NCI-H446 (cell line): Measurements from ENCODE around the gene PSPH.

Experiments
- DNase-seq, 2 experiments: peaks; one replicate each; lab custom pipeline; 2025; lab: John Stamatoyannopoulos, UW

Gene PSPH

DNA sequence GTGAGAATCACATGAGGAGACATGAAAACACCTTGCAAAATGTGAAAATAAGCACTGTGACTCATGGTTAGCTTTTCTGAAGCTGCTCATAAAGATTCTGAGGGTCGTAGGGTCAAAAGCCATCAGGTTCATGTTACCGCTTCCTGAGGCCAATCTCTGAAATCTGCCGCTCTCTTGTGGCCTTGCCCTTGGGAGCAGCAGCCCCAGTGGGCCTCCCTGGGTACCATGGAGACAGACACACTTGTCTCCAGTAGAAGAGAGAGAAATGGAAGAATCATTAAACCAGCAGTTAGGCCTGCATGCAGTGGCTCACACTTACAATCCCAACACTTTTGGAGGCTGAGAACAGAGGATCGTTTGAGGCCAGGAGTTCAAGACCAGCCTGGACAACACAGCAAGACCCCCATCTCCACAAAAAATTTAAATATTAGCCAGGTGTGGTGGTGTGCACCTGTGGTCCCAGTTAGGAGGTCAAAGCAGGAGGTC is 44.0 kb downstream of the PSPH start:
- DNase-seq = no peak

- DNase-seq = no peak
Observed at GRCh38 chr7:56003749-56004148, 47.5 kb downstream of the PSPH start.

- no peak for DNase-seq
Observed at GRCh38 chr7:55996856-55997500, 54.3 kb downstream of the PSPH start.

- DNase-seq = no peak
Observed at GRCh38 chr7:55992346-55992745, 58.9 kb downstream of the PSPH start.

GRCh38 chr7:55983537-55983936 is 67.7 kb downstream of the PSPH start:
- no peak for DNase-seq

DNA sequence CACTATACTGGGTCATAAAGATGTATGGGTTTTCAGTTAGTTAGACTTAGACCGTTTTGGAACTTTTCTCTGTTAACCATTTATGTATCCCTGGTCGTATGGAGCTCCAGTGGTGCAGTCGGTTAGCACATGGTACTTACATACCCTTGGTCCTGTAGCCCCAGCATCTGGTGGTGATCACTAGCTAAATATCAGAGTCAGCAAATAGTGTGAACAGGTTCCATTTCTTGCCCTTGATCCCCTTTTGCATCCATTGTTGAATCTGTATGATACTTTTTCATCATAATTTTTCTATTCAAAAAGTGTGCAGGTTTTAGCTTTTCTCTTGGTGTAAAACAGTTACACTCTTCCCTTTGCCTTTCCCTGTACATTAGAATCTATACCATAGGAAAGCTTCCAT is 71.0 kb downstream of the PSPH start:
- no peak for DNase-seq

DNA sequence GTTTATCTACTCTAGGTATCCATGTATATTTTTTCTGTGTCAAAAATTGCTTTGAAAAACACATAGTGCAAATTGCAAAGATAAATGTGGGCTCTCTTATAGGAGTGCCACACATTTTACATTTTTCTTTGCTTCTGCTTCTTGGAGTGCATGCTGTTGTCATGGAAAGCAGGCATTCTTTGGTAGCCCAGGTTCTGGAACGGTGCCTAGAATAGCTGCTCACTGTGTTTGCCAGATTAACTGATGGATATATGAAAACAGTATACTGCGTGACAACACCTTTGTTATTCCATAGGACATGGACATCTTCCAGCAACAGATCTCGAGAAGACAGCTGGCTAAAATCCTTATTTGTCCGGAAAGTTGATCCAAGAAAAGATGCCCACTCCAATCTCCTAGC is 73.4 kb downstream of the PSPH start:
- peak; percentile 81 to 82 for DNase-seq

GRCh38 chr7:55975988-55976633 is 75.1 kb downstream of the PSPH start:
- DNase-seq = no peak

DNA sequence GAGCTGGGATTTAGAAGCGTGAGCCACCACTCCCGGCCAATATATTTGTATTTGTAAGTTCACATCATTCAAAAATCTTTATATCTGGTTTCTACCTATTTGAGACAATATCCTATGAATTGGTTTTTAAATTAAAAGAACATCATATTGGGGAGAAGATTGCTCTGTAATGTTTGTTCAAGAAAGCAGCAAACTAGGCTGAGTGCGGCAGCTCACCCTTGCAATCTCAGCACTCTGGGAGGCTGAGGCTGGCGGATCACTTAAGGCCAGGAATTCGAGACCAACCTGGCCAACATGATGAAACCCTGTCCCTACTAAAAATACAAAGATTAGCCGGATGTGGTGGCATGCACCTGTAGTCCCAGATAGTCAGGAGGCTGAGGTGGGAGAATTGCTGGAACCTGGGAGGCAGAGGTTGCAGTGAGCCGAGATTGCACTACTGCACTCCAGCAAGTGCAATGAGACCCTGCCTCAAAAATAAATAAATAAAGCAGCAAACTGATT is 77.4 kb downstream of the PSPH start:
- no peak for DNase-seq

GRCh38 chr7:55970978-55971377 is 80.3 kb downstream of the PSPH start:
- DNase-seq = no peak

DNA sequence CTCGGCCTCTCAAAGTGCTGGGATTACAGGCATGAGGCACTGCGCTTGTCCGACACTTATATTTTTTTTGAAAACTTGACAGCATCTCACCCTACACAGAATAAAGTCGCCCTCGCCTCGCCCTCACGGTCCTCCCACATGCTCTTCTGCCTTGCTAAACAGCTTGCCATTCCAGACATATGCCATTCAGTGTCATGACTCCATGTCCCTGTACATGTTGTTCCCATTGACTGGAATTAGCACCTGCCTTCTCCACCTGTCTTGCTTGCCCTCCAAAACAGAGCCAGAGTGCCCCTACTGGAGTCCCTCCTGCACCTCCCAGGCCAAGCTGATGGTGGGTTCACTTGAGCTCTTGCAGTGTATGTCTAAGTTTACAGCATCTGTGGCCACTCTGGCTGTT is 80.7 kb downstream of the PSPH start:
- no peak for DNase-seq

GRCh38 chr7:55969391-55969790 is 81.9 kb downstream of the PSPH start:
- DNase-seq = no peak

DNA sequence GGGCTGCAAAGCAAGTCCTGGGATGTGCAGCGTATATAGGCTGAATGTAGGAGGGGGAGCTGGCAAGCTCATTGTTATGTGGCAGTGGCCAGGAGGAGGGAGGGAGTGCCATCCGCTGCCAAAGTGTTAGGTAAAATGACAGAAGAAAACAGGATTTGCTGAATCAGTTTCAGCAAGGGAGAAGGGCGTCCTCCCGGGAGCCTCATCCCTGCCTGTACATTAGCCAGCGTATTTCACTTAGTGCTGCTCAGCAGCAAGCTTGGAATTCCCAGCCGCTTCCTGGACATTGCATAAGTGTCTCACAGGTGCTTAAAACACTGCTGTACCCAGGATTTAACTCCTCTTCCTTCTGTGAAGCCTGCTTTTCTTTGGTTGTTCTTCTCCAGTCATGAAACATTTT is 84.4 kb downstream of the PSPH start:
- DNase-seq = peak; percentile 47 to 60

- DNase-seq = no peak
Observed at GRCh38 chr7:55965805-55966421, 85.3 kb downstream of the PSPH start.

DNA sequence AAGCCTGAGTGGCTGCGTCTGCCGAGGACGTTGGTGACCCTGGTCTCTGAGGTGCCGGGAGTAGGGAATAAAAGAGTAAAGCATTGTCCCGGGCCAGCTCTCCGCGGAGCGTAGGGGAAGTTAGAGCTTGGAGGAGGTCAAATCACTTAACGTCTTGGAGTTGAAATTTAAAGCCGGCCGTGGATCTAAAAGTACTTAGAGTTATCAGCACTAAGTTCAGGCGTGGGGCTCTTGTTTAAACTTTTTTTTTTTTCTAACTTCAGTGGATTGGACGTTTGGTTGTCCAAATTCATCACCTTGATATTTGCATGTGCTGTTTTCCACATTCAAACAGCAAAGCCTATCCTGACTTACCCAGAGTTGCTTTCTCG is 86.2 kb downstream of the PSPH start:
- no peak for DNase-seq

- peak in 1 of 2 experiments; percentile 79 for DNase-seq
Observed at GRCh38 chr7:55964261-55965099, 86.8 kb downstream of the PSPH start, which contains the start of gene NIPSNAP2. TSS of gene NIPSNAP2 (plus strand) at chr7:55964585. CDS start at chr7:55964610, 25 bp downstream.

DNA sequence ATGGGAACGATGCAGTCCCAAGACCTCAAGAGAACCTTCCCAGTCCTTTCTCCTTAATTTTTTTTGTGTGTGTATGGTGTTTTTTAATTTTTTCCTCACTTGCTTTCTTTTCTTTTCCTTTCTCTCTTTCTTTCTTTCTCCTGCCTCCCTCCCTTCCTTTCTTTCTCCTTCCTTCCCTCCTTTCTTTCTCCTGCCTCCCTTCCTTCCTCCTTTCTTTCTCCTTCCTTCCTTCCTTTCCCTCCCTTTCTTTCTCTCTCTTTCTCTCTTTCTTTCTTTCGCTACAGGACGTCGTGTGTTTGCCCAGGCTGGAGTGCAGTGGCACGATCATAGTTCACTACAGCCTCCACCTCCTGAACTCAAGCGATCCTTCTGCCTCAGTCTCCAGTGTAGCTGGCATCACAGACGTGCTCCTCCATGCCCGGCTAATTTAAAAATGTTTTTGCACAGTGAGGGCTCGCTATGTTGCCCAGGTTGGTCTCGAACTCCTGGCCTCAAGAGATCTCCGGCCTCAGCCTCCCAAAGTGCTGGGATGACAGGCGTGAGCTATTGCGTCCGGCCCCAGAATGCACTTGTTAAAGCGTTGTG is 87.6 kb downstream of the PSPH start:
- DNase-seq = no peak

GRCh38 chr7:55962014-55962413 is 89.2 kb downstream of the PSPH start:
- no peak for DNase-seq
